Ovary (tissue), 9 donors: ENCODE measurements around the gene ATP8B3. TPM values are rescaled to one million over a fixed set of nuclear protein-coding genes. Genes with fewer than 3 reads are reported as not detected.

Experiments
- DNase-seq, 5 donors: peaks; one replicate each; pipeline ENCODE4 v3.0.0-alpha.2; 2019 to 2020
- H3K27ac ChIP-seq, 2 donors: fragments of 200-600 bp; one replicate each; pipeline versions ENCODE4 v1.5.1 to v1.8.0; 2019 to 2022
- H3K27me3 ChIP-seq: fragments of 200-600 bp; one replicate; pipeline ENCODE4 v1.8.0; 2022
- H3K36me3 ChIP-seq: fragments of 200-600 bp; sonication (generic); one replicate; pipeline ENCODE4 v1.5.1; 2019
- H3K4me1 ChIP-seq: one replicate; pipeline ENCODE4 v1.8.1; 2013; ENCODE audit warnings: mild to moderate bottlenecking, moderate library complexity; ENCODE audit not compliant: insufficient read depth
- H3K4me3 ChIP-seq: fragments of 200-600 bp; sonication (generic); one replicate; pipeline ENCODE4 v1.5.1; 2017
- H3K9me3 ChIP-seq, 2 donors: fragments of 200-600 bp in 1 of 2; sonication (generic) in 1 of 2; one replicate each; pipeline versions ENCODE4 v1.5.1 to v1.8.1; 2013 to 2019; ENCODE audit warnings: mild to moderate bottlenecking in 1 of 2, moderate library complexity in 1 of 2
- CTCF ChIP-seq, 3 donors: fragments of 450-650 bp in 2 of 3; fragments of 200-600 bp in 1 of 3; IDR thresholded peaks; one replicate each; pipeline versions ENCODE4 v1.5.1 to v1.8.0; 2016 to 2022; ENCODE audit warnings: antibody characterized with exemption in 3 of 3, mild to moderate bottlenecking in 1 of 3
- EP300 ChIP-seq: sonication (generic); formaldehyde crosslinking; IDR thresholded peaks from one replicate; pipeline ENCODE4 v1.6.1; 2017; ENCODE audit warnings: antibody characterized with exemption
- POLR2A ChIP-seq: fragments of 450-650 bp; IDR thresholded peaks from one replicate; pipeline ENCODE4 v1.6.1; 2017; ENCODE audit warnings: antibody characterized with exemption, mild to moderate bottlenecking, moderate library complexity
- WGBS, 3 donors: extraction: QIAGEN DNeasy Blood & Tissue Kit in 1 of 3; methylation state at CpG; one replicate each; pipeline versions ENCODE4 v1.1.5 to v1.1.7; 2013 to 2017; 5-methylcytosine and 5-hydroxymethylcytosine counted together
- intact Hi-C, 4 donors: fragments of 100-400 bp; cut with DNase I; formaldehyde crosslinking; loops; one replicate each; pipeline versions ENCODE4 v1.11.0 to v1.15.1; 2022 to 2023
- polyA plus RNA-seq, 2 donors: library from polyadenylated mRNA; stranded (reverse); fragments of 200-250 nt in 1 of 2; fragments of 350-450 nt in 1 of 2; fragmentation: Illumina TruSeq in 1 of 2; extraction: RNeasy Lipid Tissue Mini Kit (QIAGEN cat#74804) in 1 of 2; gene quantifications; one replicate each; pipeline ENCODE4 v1.2.3, GENCODE V29; 2013 to 2014
- total RNA-seq, 7 donors: library from RNA; depleted of rRNA in 2 of 7; stranded (reverse); fragments of >200 nt in 2 of 7; fragmentation: NEBNext Ultra II Directional in 3 of 7; extraction: Animal tissue kit (Norgen Biotek cat#: 25700) in 3 of 7; gene quantifications; one replicate each; pipeline versions ENCODE4 v1.1.0 to v1.2.4, GENCODE V29; 2016 to 2023
- donor health status: DM: no; HTN: no; CAD: no; lungs with moderate emphysema.
- donor health status: DM: no; HTN: no; CAD: no.
- donor health status: Bipolar disorder and iron deficiency.
- donor health status: DM: yes; HTN: yes; CAD: no.
- donor health status: DM: no; HTN: no; CAD: no.
- donor health status: DM: yes; HTN: yes; CAD: no.

Gene ATP8B3
- total and polyA plus RNA-seq, 9 donors = 0.72 to 3.2 (median 1.5) TPM

GRCh38 chr19:1776606-1777147 is 35.4 kb downstream of the ATP8B3 start:
- TF ChIP-seq POLR2A (no peak), EP300 (no peak), CTCF (IDR thresholded peaks at IDR 0.05) (no peak)
- intact Hi-C loops = no loop called here
- no peak overlapping the region for H3K27ac ChIP-seq
- DNase-seq = no peak
- no peak overlapping the region for H3K4me3 ChIP-seq
- no peaks in the 10 kb centered on the region for H3K36me3 ChIP-seq
- H3K27me3 ChIP-seq = peaks cover 5% of the 10 kb centered on the region
- 4 to 10% (median 6%) methylated on average over 23 of the region's 23 CpGs for WGBS, 3 donors
- H3K4me1 ChIP-seq = no peaks in the 10 kb centered on the region
- H3K9me3 ChIP-seq = peaks cover 0 to 16% of the 10 kb centered on the region in 2 donors

GRCh38 chr19:1775951-1776605 is 36.0 kb downstream of the ATP8B3 start:
- H3K27me3 ChIP-seq = peaks cover 5% of the 10 kb centered on the region

GRCh38 chr19:1774989-1775772 is 36.9 kb downstream of the ATP8B3 start:
- H3K4me1 ChIP-seq = no peaks in the 10 kb centered on the region
- peaks cover 0 to 26% of the 10 kb centered on the region in 2 donors for H3K9me3 ChIP-seq
- no peak for TF ChIP-seq POLR2A
- no peak for TF ChIP-seq CTCF (IDR thresholded peaks at IDR 0.05)
- no peak for DNase-seq
- no peaks in the 10 kb centered on the region for H3K36me3 ChIP-seq
- intact Hi-C loops = no loop called here
- H3K27me3 ChIP-seq = peaks cover 5% of the 10 kb centered on the region
- WGBS, 3 donors = 5 to 7% (median 6%) methylated on average over 50 to 59 of the region's 59 CpGs
- H3K4me3 ChIP-seq = no peak overlapping the region
- H3K27ac ChIP-seq = no peak overlapping the region

More at GRCh38 chr19:1775951-1776605, 36.0 kb downstream of the ATP8B3 start:
- Histone ChIP-seq H3K27ac (no peak overlapping the region), H3K9me3 (peaks cover 0 to 19% of the 10 kb centered on the region in 2 donors), H3K36me3 (no peaks in the 10 kb centered on the region), H3K4me1 (no peaks in the 10 kb centered on the region), H3K4me3 (no peak overlapping the region)
- no peak for DNase-seq
- intact Hi-C loops = no loop called here
- TF ChIP-seq CTCF (IDR thresholded peaks at IDR 0.05) (no peak), POLR2A (no peak), EP300 (no peak)
- 1 to 3% (median 1%) methylated on average over 39 to 50 of the region's 50 CpGs for WGBS, 3 donors

- 36 to 45% (median 40%) methylated on average over 8 of the region's 8 CpGs for WGBS, 3 donors
These were observed 38.9 kb downstream of the ATP8B3 start for GRCh38 chr19:1773184-1773583.

More at GRCh38 chr19:1773184-1773583, 38.9 kb downstream of the ATP8B3 start:
- Histone ChIP-seq H3K9me3 (peaks cover 0 to 26% of the 10 kb centered on the region in 2 donors), H3K36me3 (no peaks in the 10 kb centered on the region), H3K4me3 (no peak overlapping the region), H3K27me3 (peaks cover 5% of the 10 kb centered on the region), H3K27ac (no peak overlapping the region), H3K4me1 (no peaks in the 10 kb centered on the region)
- DNase-seq = no peak
- TF ChIP-seq CTCF (IDR thresholded peaks at IDR 0.05) (no peak), POLR2A (no peak), EP300 (no peak)
- intact Hi-C loops = no loop called here
